Caki2 (cell line): Measurements from ENCODE around the gene CYP2U1. TPM values are rescaled to one million over a fixed set of nuclear protein-coding genes. Genes with fewer than 3 reads are reported as not detected.

Experiments used
- DNase-seq: peaks from one replicate; pipeline ENCODE4 v3.0.0-alpha.2; 2015; ENCODE audit warnings: low read depth
- in situ Hi-C: cut with HindIII; loops from 2 replicates; pipeline ENCODE4 v1.10.0; 2016; ENCODE audit warnings: low sequenced_read_pairs, low pct_unique_long_range_greater_than_20kb, mixed read lengths
- total RNA-seq: library from RNA; depleted of rRNA; stranded (reverse); fragments of >200 nt; shearing (Covaris generic); gene quantifications from 2 replicates; pipeline ENCODE4 v1.2.3, GENCODE V29; 2014; ENCODE audit warnings: low replicate concordance; rRNA removed

CYP2U1 gene
- total RNA-seq, 1 experiment from 2014 or later = 3.2 TPM

GRCh38 chr4:108001540-108002135, 70.3 kb downstream of the CYP2U1 start:
- in situ Hi-C loops = no loop called here
- no peak for DNase-seq

Other genes with a start within 250 kb of the CYP2U1 start
- 10.7 and 22.1 TPM in 2 replicates for gene PAPSS1, start 211.3 kb upstream of the CYP2U1 start, total RNA-seq
- 9.3 and 47.4 TPM in 2 replicates for gene SGMS2, start 106.6 kb upstream of the CYP2U1 start, total RNA-seq
- gene HADH, start 58.3 kb downstream of the CYP2U1 start, total RNA-seq = 20.8 and 30.7 TPM in 2 replicates
- not detected in 2 replicates for gene LEF1, start 237.4 kb downstream of the CYP2U1 start, total RNA-seq